Measurements from ENCODE around the gene SERGEF. TPM values are rescaled to one million over a fixed set of nuclear protein-coding genes. Genes with fewer than 3 reads are reported as not detected.

SERGEF gene
- total RNA-seq, 1 donor from 2014 or later, result 18.4 TPM

- no peak for DNase-seq
Observed at GRCh38 chr11:17767301-17767885, 245.5 kb downstream of the SERGEF start.

- DNase-seq, result no peak
Observed at GRCh38 chr11:17766590-17766989, 246.3 kb downstream of the SERGEF start.

- no peak for DNase-seq
Observed at GRCh38 chr11:17766073-17766359, 246.8 kb downstream of the SERGEF start.

- DNase-seq, result no peak
Observed at GRCh38 chr11:17765356-17766072, 247.3 kb downstream of the SERGEF start.

- no peak for DNase-seq
Observed at GRCh38 chr11:17764446-17765218, 248.2 kb downstream of the SERGEF start.

DNA sequence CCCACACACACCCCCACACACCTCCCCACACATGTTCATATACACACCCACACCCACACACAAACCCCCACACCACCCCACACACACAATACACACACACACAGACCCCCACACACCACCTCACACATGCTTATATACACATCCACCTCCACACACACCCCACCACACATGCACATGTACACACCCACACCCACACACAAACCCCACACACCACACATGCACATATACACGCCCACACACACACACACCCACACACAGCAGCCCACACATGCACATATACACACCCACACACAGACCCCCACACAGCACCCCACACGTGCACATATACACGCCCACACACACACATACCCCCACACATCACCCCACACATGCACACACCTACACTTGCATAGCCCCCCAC is 249.1 kb downstream of the SERGEF start:
- no peak for DNase-seq

GRCh38 chr11:17763244-17763643 is 249.6 kb downstream of the SERGEF start:
- DNase-seq, result no peak

DNA sequence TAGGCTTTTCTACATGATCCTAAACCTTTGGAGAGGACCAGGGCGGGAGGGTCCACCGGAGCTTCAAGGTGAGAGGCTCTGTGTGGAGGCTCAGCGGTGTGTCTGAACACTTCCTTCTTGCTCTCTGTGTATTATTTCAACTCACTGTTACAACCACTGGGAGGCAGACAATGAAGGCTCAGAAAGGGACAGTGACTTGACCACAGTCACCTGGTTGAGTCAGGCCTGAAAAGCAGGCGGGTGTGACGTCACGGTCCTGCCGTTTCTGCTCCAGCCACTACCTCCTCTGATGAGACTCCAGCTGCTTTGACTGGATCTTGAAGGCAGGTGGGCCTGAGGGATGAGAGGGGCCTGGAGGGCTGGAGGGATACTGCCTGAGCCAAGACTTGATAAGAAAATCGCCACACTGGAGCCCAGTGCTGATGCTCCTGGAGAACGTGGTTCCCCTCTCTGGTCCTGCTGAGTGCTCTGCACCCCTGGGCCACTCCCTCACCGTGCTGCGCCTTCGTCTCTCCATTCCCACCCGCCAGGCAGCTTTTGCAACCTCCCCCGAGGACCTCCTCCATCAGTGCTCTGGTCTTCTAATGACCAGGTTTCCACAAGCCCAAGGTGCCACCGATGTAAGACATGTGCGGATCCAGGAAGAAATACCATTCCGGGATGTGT is 250.4 kb downstream of the SERGEF start:
- no peak for DNase-seq

GRCh38 chr11:17760102-17761029 is 252.5 kb downstream of the SERGEF start:
- DNase-seq, result peak; percentile 76

DNA sequence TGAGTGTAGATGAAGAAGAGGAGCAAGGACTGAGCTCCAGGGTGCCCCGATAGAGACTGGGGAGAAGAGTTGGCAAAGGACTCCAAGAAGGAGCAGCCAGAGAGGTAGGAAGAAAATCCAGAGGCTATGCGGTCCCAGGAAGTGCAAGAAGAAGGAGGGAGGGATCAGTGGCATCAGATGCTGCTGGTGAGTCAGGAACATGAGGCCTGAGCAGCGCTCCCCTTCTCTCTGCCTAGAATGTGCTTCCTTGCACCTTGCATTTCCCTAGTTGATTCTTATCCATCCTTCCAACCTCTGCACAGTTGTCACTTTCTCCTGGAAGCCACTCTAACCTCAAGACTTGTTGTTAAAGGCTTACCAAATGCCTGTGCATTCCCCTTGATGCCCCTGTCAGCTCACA is 257.0 kb downstream of the SERGEF start:
- no peak for DNase-seq

DNA sequence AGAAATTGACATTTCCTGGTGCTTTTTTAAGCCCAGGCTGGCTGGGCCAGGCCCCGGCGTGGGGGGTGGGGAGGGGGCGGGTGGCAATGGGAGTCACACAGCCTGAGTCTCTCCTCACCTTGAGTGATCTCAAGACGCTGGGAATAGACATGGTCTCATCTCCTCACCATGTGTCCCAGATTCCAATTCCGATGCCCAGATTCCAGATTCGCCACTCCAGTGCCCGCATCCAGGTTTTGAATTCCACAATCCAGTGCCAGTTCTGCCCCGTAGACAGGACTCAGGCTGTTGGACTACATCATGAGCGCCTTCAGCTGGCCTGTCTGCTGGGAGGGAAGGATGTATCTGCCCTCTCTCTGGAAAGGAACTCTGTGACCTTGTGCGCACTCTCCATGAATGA is 259.2 kb downstream of the SERGEF start:
- no peak for DNase-seq

DNA sequence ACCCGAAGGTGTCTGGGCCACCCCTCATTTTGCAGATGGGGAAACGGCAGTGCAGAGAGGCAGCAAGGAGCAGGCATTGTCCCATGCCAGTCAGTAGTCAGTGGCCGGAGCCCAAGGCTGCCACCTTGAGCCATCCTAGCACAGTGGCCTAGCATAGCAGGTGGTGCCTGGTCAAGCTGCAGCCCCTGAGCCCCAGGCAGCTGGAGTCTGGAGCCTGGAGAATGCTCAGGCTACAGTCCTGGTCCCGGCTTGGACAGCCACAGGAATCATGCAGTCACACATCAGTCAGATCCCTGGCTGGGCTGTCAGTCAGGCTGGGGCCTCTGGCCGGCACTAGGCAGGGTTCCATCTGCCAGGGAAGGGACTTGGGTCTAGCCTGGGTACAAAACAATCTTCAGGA is 259.7 kb downstream of the SERGEF start:
- DNase-seq, result no peak

GRCh38 chr11:17752144-17752543 is 260.7 kb downstream of the SERGEF start:
- DNase-seq, result no peak

GRCh38 chr11:17751558-17751957 is 261.3 kb downstream of the SERGEF start:
- no peak for DNase-seq

- no peak for DNase-seq
Observed at GRCh38 chr11:17750801-17751165, 262.1 kb downstream of the SERGEF start.

DNA sequence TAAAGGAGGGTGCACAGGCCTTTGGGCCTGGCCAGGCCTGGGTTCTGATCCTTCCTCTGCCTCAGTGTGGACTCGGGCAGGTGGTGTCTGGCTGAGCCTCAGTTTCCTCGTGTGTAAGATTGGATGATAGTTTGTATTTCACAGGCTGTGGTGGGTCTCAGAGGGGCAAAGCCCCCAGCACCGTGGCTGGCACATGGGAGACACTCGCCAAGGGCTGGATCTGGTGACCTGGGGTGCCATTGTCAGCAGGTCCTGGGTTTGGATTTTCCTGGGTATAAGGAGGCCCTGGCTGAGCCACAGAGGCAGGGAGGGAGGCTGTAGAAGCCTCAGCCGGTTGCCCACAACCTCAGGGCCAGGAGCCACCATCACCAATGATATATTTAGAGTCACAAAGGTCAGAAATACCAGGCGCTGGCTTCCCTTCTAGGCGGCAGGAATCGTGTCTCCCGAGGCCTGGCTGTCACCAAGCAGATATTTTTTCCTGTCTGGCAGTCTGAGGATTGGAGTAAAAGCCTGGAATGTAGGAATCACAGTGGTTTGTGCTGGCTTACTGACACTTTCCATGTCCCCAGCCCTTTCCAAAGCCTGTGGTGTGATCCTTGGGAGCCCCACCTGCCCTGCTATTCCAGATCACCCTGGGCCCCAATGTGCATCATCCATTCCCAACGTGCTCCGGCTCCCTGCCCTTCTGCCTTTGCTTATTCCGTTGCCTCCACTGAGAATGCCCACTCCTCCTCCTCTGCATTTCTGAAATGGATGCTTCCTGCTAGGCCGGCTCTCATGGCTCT is 262.6 kb downstream of the SERGEF start:
- DNase-seq, result no peak

- DNase-seq, result no peak
Observed at GRCh38 chr11:17748761-17749721, 263.8 kb downstream of the SERGEF start.

DNA sequence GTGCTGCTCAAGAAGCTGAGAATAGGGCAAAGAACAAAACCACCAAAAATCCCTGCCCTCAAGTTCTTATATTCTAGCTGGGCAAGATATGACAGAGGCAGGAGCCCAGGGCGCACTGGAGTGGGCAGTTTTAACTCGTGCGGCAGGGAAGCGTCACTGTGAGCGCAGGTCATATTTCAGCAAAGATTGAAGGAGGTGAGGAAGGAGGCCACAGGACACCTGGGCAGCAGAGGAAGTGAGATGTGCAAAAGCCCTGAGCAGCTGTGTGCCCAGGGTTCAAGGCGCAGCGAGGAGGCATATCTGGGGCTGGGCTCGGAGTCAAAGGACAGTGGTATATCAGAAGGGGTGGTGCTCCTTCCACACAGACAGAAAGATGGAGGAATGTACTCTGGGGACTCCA is 264.8 kb downstream of the SERGEF start:
- DNase-seq, result no peak

DNA sequence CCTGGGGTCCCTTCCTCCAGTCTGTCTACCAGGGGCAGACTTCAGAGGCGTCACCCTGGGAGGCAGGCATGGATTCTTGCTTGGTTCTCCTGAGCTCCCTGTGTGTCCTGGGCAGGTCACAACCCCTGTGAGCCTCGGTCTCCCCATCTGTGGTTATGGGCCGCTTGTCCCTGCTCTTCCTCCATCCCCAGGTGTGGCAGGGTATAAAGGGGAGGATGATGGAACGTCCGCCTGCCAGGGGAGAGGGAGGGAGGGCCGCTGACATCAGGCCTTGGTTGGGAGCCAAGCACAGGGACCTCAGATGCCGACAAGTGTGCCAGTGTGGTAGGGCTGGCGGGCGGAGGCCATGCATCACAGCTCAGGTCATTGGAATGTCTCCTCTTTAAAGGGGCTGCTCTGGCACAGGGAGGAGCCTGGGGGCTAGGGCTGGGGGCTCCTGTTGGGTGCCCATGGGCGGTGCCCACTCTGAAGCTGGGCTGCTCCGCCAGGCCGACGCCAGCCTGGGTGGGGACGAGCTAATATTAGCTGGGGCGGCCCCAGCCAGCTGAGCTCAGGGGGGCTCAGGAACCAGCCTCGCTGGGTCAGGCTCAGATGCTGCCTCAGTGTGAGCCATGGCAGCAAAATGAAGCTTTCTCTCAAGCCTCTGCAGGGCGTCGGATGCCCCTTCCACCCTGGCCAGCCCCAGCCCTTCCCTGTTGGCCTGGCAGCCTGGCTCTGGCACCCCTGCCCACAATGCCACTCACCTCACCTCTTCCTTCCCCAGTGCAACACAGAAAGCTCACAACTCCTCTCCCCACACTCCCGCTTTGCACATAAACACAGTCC is 265.5 kb downstream of the SERGEF start:
- no peak for DNase-seq

GRCh38 chr11:17746096-17746495 is 266.8 kb downstream of the SERGEF start:
- DNase-seq, result no peak
